ENCODE data around the gene HPCAL1. TPM values are rescaled to one million over a fixed set of nuclear protein-coding genes. Genes with fewer than 3 reads are reported as not detected.

Gene HPCAL1
- total RNA-seq, 1 donor from 2014 or later: 13.1 TPM

GRCh38 chr2:10333966-10334365 is 31.3 kb downstream of the HPCAL1 start:
- Mint-ChIP-seq H3K9me3 (ENCODE audit: unreplicated experiment) (peaks cover 3% of the 10 kb centered on the region), H3K4me3 (ENCODE audit: unreplicated experiment) (no peak overlapping the region), H3K27ac (ENCODE audit: unreplicated experiment) (no peak overlapping the region), H3K36me3 (ENCODE audit: unreplicated experiment) (peaks cover 5% of the 10 kb centered on the region), H3K27me3 (ENCODE audit: unreplicated experiment) (peaks cover 2% of the 10 kb centered on the region), H3K4me1 (ENCODE audit: low read depth, unreplicated experiment) (peaks cover 32% of the 10 kb centered on the region)
- TF ChIP-seq CTCF (IDR thresholded peaks at IDR 0.05; ENCODE audit: partially characterized antibody, unreplicated experiment): no peak
- DNase-seq: no peak

GRCh38 chr2:10335046-10335840 is 32.5 kb downstream of the HPCAL1 start:
- H3K36me3 Mint-ChIP-seq (ENCODE audit: unreplicated experiment): peaks cover 5% of the 10 kb centered on the region
- no peak overlapping the region for H3K4me3 Mint-ChIP-seq (ENCODE audit: unreplicated experiment)
- peaks cover 2% of the 10 kb centered on the region for H3K27me3 Mint-ChIP-seq (ENCODE audit: unreplicated experiment)
- TF ChIP-seq CTCF (IDR thresholded peaks at IDR 0.05; ENCODE audit: partially characterized antibody, unreplicated experiment): no peak
- DNase-seq: no peak
- no peak overlapping the region for H3K27ac Mint-ChIP-seq (ENCODE audit: unreplicated experiment)
- H3K4me1 Mint-ChIP-seq (ENCODE audit: low read depth, unreplicated experiment): peaks cover 32% of the 10 kb centered on the region
- peaks cover 3% of the 10 kb centered on the region for H3K9me3 Mint-ChIP-seq (ENCODE audit: unreplicated experiment)

- no peak overlapping the region for H3K4me3 Mint-ChIP-seq (ENCODE audit: unreplicated experiment)
- H3K4me1 Mint-ChIP-seq (ENCODE audit: low read depth, unreplicated experiment): peaks cover 23% of the 10 kb centered on the region
- H3K27me3 Mint-ChIP-seq (ENCODE audit: unreplicated experiment): no peaks in the 10 kb centered on the region
- no peak for DNase-seq
- TF ChIP-seq CTCF (IDR thresholded peaks at IDR 0.05; ENCODE audit: partially characterized antibody, unreplicated experiment): no peak
- H3K9me3 Mint-ChIP-seq (ENCODE audit: unreplicated experiment): peaks cover 3% of the 10 kb centered on the region
- H3K27ac Mint-ChIP-seq (ENCODE audit: unreplicated experiment): no peak overlapping the region
- peaks cover 5% of the 10 kb centered on the region for H3K36me3 Mint-ChIP-seq (ENCODE audit: unreplicated experiment)
These were observed 33.6 kb downstream of the HPCAL1 start for GRCh38 chr2:10336283-10336682.

- Mint-ChIP-seq H3K36me3 (ENCODE audit: unreplicated experiment) (peaks cover 5% of the 10 kb centered on the region), H3K4me1 (ENCODE audit: low read depth, unreplicated experiment) (peaks cover 10% of the 10 kb centered on the region), H3K4me3 (ENCODE audit: unreplicated experiment) (no peak overlapping the region), H3K9me3 (ENCODE audit: unreplicated experiment) (peaks cover 2% of the 10 kb centered on the region), H3K27me3 (ENCODE audit: unreplicated experiment) (no peaks in the 10 kb centered on the region), H3K27ac (ENCODE audit: unreplicated experiment) (no peak overlapping the region)
- no peak for DNase-seq
- TF ChIP-seq CTCF (IDR thresholded peaks at IDR 0.05; ENCODE audit: partially characterized antibody, unreplicated experiment): no peak
These were observed 35.0 kb downstream of the HPCAL1 start for GRCh38 chr2:10337449-10338269.

Measured in glutamatergic neuron (in vitro differentiated cells).